ENCODE results near the gene ANKUB1.
A peak's percentile ranks its signal among the peaks of the same experiment; 100 is the strongest.

DNA sequence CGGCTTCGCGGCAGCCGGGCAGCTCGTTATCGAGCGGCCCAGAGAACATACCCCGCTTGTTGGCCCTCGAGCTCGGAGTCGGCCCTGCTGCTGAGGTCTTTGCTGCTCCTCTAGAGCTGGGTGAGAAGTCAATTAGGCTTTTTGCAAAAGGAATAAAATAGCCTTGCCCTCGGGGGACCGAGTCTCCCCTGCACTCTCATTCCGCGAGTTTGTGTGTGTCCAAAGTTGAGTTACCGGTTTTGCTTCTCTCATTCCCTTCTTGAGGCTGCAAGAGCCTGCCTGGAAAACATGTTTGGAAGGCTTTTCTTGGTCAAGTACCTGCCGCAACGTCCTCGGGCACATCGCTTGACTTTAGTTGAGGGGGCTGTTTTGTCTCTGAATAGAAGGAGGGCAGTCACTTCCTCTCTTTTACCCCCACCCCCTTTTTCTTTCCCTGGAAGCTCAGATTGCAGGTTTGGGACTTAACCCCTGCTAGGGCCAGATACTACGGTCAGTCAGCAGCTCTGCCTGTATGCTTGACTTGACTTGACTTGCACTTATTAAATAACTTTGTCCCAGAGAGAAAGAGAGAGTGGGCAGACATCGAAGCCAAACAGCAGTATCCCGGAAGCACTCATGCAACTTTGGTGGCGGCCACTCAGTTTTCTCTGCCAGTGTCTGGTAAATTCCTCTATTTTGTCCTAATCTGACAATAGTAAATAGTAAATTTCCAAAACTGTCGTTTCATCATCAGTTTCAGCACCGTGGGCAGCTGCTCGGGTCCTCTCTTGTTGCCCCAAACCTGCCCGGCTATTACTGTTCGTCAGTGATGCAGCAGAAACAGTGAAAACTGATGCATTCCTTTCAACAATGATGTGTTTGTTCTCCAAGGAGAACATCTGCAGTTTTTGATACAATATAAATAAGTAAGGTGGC, 21.3 kb upstream of the ANKUB1 start:
- no peak for TF ChIP-seq POLR2AphosphoS5 (IDR thresholded peaks at IDR 0.05; ENCODE audit: low read depth, low read length)
- TF ChIP-seq TAF1 (IDR thresholded peaks at IDR 0.05; ENCODE audit: borderline replicate concordance, insufficient read depth, low read length), result no peak
- peak; percentile 78 to 91 for TF ChIP-seq REST (IDR thresholded peaks at IDR 0.05; ENCODE audit: insufficient read depth in 1 of 2, low read depth in 2 of 2, low read length in 2 of 2)
- peak; percentile 12; the same call in 1 of the 2 replicates for TF ChIP-seq SIN3A (IDR thresholded peaks at IDR 0.05; ENCODE audit: borderline replicate concordance, insufficient read depth, low read length)

All from PFSK-1 (cell line).